GM19025 (cell line): ENCODE data around the gene PALD1.
A peak's percentile ranks its signal among the peaks of the same experiment; 100 is the strongest.

Experiments
- ATAC-seq: cut with Tn5 transposase; IDR thresholded peaks from one replicate; pipeline ENCODE4 v1.9.1; 2021; ENCODE audit warnings: mild to moderate bottlenecking, low read depth, moderate library complexity; ENCODE audit not compliant: unreplicated experiment

PALD1 gene

DNA sequence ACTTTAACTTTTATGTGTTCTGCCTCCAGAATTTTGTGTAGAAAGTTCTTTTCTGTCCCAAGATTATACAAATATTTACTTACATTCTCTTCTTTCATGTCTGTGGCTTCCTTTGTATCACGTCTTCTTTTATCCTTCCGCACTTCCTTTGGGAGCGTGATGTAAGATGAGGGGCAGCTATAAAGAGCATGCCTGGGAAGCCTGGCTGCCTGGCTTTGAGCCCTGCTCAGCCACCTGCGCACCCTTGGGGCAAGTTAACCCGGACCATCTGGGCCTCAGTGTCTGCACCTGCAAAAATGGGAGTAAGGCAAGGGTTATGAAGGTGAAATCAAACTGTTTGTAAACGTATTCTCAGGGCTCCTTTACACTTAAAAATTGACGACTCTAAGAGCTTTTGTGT, 25.2 kb downstream of the PALD1 start:
- no peak for ATAC-seq

DNA sequence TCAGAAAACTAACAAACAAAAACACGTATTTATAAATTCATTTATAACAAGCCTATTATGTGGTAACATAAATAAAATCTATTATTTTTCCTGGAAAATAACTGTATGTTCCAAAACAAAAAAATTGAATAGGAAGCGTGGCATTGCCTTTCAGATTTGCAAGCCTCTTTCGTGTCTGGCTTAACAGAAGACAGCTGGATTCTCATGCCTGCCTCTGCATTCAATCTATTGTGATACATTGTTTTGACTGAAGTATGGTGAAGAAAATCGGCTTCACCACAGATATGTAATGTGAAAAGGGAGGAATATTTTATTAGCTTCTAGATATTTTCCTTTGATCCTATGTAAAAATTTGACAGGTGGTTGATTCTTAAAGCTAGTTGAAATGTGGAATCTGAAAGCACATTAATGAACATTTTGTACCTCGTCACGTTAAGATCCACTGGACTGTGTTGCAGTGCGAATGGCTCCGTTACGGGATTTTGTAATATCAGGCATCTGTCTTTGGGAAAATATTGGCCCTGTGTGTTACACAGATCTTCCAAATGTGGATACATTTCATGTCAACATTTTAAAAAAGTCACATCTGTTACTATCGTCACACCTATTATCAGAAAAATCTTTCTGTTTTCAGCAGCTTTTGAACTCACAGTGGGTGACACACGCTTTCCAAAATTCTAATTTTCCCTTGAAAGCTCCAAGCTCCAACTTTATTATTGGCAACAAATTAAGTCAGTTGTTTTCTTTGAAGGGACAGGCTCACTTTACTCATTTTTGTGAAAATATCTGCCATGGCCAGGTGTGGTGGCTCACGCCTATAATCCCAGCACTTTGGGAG, 26.2 kb downstream of the PALD1 start:
- ATAC-seq: no peak

DNA sequence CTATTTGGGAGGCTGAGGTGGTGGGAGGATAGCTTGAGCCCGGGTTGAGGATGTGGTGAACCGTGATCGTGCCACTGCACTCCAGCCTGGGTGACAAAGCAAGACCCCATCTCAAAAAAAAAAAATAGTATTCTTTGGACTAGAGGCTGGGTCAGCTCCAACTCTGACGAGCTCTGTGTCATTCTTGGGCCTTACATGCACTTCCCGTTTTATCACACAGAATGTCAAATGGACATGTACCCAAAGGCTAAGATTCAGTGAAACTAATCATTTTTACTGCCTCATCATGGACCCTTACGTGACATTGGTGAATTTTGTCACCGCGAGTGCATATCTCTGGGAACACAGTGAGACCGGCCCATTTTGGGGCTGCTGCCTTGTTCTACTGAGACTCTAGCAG, 27.3 kb downstream of the PALD1 start:
- ATAC-seq: no peak

DNA sequence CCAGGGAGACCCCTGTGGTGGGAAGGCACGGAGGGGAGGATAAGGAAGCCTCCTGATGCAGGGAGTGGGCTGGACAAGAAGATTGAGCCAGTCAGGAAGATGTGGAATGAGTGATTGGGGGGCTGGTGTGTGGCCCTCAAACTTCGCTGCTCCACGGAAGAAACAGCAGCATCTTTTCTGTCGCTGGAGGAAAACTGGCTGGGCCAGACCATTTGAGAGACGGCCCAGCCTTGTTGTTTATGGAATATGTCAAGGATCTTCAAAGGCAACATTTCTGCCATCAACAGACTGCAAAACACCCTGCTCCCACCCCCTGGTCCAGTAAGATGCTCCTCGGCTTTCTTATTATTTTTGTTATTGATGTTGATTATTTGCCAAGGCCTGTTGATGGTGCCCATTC, 29.4 kb downstream of the PALD1 start:
- no peak for ATAC-seq

DNA sequence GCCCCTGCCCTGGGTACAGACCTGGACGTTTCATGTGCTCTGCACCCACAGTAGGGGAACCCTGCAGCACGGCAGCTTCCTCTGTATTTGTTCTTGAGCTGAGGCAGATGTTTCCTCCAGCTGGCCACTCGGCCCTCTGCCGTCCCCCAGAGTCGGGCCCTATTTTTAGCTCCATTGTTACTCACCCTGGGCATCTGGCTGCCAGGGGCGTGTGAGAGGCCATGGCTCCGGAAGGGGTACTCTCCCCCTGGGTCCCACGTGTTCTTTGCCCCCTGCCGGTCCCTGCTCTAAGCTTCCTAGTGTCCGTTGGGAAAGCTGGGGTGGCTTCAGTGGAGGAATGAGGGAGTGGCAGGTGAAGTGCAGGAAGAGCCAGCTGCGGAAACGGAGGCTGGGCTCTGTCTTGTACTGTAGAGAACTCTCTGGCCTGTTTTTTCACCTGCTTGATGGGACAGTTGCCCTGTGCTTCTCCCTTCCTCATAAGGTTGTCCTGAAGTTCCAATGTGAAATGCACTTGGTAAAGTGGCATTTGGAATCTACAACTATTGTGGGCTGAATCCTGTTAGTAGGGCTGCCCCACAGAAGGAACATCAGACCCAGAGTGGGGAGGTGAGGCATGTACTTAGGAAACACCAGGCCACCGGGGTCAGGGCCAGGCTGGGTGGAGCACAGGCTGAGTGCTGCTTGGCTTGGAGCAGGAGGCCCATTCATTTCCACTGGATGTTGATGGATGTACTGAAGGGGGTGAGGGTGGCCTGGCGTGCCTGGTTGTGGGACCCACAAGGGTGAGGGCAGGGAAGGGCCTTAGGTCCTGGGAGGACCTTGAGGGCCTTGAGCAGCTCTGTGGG, 30.6 kb downstream of the PALD1 start:
- ATAC-seq: no peak

DNA sequence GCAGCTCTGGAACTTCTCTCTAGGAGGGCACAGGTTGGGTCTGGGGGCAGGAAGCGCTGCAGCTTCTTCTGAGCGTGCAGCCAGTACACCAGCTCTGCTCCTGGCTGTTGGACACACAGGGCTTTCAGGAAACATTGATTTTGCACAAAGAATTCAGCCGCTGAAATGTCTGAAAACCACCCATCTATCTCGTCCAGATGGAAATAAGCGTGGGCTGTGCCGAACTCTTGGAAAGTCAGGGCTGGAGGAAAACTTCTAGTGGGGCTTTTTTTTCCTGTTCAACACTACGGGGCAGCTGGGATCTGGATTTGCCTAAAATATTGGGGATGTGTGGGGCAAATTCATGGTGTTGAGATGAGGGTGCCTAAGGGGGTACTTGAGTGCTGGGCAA, 31.2 kb downstream of the PALD1 start:
- no peak for ATAC-seq

DNA sequence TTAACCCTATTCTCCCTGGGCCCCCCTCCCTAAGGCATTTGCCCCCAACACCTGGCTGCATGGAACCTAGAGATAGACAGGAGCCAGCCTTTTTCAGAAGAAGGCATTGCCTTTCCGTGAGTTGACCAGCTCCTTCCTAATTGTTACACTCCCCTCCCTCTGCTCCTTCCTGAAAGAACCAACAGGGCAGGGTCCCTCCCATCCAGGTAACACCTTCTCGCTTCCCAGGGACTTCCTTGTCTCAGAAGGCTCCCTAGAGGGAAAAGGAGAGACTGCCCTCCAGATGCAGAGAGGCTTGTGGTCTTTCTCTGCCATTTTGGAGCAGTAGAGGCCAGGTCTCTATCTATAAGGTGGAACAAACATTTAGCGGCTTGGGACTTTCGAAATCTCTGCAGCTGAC, 31.9 kb downstream of the PALD1 start:
- ATAC-seq: no peak

DNA sequence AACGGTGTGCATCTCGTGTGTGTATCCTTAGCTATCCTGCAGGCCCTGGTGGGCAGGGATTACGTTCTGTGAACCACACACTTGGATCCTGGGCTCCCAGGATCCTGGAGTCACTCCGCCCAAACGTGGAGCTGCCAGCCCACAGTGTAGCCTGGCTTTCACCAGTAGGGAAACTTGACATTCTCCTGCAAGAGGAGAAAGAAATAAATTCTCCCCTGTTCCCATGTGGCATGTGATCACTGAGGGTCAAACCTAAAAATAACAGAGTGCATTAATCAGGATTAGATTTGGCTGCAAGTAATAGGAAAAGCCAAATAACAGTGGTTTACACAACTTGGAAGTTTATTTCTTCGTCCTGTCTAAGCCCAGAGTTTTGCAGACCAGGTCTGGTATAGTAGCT, 32.3 kb downstream of the PALD1 start:
- ATAC-seq: no peak

DNA sequence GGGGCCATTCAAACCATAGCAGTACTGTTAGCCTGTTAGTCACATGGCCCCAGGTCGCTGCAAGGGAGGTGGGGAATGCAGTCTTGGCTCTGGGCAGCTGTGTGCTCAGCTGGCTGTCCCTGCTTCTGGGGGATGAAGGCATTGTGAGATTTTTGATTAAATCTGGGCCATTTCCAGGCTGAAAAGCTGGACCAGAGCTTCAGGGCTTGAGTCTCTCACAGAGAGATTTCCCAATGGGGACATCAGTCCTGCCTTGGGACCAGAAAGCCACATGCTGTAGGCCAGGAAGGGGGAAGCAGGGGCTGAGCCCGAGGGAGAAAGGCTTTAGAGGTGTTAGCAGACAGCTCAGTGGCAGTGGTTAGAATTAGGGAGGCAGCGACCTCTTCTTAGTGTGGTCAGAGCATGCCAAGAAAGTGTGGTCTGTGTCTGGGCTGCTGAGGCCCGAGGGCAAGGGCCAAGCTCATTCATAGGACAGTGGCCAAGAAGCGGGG, 33.6 kb downstream of the PALD1 start:
- no peak for ATAC-seq

DNA sequence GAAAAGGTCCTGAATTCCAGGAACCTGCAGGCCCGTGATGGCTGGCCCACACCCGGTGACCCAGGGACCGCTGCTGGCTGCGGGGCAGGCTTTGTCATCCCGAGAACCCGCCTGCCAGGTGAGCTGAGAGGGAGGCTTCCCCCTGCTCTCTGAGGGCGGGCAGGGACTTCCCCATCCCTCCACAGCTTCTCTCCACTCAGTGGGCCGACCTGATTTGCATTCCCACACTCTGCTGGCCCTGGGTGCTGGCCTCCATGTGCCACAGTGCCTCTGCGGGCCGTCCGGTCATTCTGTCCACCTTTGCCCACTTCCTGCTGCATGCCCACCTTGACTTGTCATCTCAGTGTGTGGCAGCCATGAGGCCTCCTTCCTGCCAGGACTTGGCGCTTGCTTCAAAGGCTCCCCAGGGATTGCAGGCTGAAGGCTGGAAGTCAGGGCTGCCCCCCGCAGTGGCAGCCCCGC, 35.3 kb downstream of the PALD1 start:
- ATAC-seq: peak; percentile 98

DNA sequence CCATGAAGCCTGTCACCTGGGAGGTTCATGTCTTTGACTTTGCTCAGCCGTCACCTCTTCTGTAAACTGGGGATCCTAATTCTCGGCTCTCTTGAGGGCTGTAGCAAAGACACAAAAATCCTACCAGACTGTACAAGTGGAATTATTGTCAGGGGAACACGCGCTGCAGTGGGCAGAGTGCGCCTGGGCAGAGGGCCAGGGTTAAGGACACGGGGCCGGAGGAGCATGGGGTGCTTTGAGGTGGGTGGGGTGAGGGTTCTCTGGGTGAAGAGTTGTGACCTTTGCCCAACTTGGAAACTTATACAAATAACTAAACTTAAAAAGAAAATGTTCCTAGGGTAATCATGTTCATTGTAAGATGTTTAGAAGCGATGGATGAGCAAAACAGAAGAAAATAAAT, 36.0 kb downstream of the PALD1 start:
- ATAC-seq: no peak

DNA sequence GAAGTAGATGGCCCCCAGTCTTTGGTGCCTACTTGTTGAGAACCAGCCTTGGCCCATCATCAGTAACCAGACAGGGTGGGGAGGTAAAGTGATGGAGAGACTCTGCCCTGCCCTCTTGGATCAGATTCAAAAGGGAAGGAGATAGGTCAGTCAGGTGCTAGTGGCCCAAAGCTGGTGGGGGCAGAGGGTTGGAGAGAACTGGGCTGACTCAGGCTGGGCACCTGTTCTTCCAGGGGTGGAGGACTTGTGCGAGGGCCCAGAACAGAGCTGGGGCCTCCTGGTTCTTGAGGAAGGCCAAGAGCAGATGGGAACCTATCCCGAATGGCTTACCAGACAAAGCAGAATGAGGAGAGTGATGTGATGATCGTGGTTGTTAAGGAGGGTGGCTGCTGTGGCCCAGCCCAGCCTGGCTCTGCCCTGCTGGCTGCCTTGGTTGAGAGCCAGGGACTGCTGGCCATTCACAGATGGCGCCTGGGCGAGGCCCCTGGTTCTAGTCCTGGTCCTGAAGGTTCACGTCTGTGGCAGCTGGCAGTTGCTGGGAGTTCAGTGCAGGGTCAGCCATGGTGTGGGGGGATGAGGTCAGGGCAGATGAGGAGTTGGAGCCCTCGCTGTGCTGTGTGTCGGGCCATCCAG, 36.6 kb downstream of the PALD1 start:
- ATAC-seq: no peak

DNA sequence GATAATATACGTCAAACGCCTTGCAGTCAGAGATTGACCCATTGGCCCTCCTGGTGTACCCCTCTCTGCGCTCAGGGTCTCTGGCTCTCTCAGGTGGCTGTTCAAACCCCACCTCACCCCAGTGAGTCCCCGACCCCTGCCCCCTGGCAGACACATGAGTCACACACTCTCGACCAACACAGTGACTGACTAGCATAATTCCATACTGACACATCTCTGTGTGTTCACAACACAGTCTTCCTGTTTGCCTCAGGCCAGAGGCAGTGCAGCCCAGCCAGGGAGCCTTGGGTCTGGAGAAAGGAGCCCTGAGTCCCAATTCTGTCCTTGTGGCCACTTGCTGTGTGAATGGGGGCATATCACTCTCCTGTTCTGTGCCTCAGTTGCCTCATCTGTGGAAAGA, 40.1 kb downstream of the PALD1 start:
- no peak for ATAC-seq

DNA sequence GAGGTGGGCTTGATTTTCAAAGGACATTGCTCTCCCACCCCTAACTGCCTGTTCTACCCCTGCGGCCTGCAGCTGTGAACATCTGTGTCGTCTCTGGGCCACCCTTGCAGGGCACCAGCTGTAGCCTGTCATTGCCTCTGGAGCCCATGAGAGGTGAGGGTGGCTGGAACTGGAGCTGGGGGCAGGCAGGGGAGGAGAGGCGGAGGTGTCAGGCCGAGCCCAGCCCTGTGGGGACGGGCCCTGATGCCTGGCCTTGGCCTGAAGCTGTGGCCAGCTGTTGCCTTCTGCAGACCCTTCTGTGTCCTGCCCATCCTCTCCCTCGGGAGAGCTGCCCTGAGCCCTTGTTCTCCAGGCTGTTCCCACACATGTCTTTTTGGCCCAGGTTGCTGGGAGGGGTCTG, 44.5 kb downstream of the PALD1 start:
- ATAC-seq: no peak

DNA sequence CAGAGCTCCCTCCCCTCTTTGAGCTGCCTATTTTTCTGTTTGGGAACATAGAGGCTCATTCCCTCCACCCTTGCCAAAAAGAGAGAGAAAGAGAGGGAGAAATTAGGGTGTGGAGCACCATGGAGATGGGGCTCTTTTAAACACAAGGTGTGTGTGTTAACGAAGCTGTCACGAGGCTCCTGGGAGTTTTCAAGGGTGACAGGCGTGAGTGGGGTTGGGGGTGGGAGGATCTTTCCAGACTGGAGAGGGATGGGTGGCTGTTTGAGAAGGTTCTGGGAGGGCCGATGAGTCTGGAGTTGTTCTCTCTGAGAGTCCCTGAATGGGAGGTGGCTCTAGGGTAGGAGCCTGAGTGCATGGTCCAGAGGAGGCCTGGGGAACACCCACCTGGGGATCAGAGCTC, 45.0 kb downstream of the PALD1 start:
- ATAC-seq: no peak

DNA sequence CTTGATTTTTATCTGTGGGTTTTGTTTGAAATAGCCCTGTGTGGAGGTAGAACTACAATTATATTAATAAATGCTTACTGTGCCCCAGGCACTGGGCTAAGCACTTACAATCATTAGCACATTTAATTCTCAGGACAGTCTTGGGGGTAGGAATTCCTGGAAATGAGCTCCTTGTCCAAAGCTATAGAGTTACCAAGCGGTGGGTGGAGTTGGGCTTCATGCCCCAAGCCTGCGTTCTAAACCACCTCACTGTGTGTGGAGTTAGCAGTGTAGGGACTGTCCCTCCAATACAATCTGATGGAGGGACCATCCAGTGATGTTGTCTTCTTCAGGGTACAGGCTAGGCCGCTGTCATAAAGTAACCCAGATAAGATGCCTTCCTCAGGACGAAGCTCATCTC, 49.7 kb downstream of the PALD1 start:
- no peak for ATAC-seq

DNA sequence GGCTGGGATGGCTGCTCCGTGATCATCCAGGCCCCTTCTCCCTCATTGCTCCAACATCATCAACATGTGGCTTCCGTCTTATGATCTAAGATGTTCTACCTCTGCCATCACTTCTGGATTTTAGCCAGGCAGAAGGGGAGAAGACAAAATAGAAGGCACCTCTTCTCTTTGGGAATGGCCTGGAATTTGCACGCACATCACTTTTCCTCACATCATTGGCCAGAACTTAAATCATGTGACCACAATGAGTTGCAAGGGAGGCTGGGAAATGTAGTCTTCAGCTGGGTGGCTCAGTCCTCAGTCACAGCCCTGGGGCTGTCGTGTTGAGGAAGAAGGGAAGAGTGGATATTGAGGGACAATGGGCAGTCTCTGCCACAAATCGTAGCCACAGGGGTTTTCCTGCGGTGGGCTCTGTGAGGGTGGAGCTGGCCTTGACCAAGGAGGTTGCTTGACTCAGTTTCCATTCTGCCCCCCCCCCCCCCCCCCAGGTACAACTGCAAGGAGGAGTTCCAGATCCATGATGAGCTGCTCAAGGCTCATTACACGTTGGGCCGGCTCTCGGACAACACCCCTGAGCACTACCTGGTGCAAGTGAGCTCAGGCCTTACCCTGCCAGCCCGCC, 50.3 kb downstream of the PALD1 start:
- no peak for ATAC-seq

DNA sequence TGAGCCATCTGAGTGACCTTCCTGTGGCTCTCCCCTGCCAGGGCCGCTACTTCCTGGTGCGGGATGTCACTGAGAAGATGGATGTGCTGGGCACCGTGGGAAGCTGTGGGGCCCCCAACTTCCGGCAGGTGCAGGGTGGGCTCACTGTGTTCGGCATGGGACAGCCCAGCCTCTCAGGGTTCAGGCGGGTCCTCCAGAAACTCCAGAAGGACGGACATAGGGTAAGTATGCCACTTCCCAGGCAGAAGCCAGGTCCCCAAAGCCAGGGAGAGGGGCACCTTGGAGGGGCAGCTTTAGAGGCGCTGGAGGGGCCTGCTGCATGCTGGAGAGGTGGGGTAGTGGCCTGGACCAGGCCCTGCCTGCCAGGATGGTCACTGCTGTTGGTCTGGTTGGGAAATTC, 51.3 kb downstream of the PALD1 start:
- ATAC-seq: no peak

DNA sequence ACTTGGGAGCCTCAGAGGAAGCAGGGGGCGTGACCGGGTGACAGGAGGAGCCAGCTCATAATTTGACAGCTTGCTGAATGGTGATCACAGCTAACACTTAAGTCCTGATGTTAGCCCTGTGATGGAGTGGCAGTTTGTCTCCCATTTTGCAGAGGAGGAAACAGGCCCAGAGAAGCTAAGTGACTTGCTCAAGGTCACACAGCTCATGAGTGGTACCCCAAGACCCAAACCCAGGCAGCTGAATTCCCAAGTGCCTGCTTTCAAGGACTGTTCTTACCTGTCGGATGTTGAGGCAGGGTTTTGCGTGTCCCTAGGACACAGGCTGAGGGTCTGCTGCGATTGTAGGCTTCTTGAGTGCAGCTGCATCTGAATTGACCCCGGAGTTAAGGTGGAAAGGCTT, 51.7 kb downstream of the PALD1 start:
- ATAC-seq: no peak

DNA sequence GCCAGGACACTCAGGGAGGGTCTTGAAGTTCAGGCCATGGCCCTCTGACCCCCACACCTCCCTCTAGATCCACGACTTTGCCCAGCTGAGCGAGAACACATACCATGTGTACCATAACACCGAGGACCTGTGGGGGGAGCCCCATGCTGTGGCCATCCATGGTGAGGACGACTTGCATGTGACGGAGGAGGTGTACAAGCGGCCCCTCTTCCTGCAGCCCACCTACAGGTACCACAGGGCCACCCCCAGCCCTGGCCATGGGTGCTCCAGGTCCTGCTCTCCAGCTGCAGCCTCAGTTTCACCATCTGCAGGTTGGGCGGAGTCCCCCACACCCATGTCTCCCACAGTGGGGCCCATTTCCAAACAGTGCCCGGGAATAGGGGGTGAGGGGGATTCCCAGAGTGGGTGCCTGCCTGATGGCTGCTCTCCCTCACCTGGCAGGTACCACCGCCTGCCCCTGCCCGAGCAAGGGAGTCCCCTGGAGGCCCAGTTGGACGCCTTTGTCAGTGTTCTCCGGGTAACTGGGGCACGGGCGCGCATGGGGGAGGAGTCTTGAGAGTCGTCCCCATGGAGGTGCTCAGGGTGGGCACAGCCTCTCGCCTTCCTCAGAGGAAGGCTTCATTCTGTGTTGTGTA, 54.1 kb downstream of the PALD1 start:
- no peak for ATAC-seq
